ELR (cell line): ENCODE results near the gene MARS1.
"Not testable (repeated sequence)": the region's sequence is repeated elsewhere in the genome, so short reads cannot be mapped to it uniquely, and the experiment has no call there.

Experiments
- DNase-seq: peaks from one replicate; pipeline ENCODE4 v3.0.0-alpha.2; 2015; ENCODE audit warnings: low read depth

The MARS1 gene

GRCh38 chr12:57517718-57518117 lies 29.9 kb downstream of the MARS1 start:
- DNase-seq, result not testable (repeated sequence)

- no peak for DNase-seq
Measured at GRCh38 chr12:57518176-57518919, 30.5 kb downstream of the MARS1 start.

- DNase-seq, result peak; percentile 53
Measured at GRCh38 chr12:57518920-57519795, 31.3 kb downstream of the MARS1 start.

GRCh38 chr12:57519796-57520052 lies 31.9 kb downstream of the MARS1 start:
- no peak for DNase-seq

GRCh38 chr12:57520053-57520818 lies 32.4 kb downstream of the MARS1 start, which contains the start of gene DDIT3:
DDIT3 (minus strand) TSS chr12:57520514; CDS start chr12:57517406, 3,108 bp downstream.
- DNase-seq, result peak; percentile 99

GRCh38 chr12:57521525-57522010 lies 33.7 kb downstream of the MARS1 start:
- DNase-seq, result peak; percentile 53

GRCh38 chr12:57522011-57522886 lies 34.4 kb downstream of the MARS1 start, which contains the start of gene MBD6:
MBD6 (plus strand) TSS chr12:57522824; CDS start chr12:57524304, 1,480 bp downstream.
- peak; percentile 92 for DNase-seq

- DNase-seq, result peak; percentile 56
Measured at GRCh38 chr12:57522887-57523705, 35.2 kb downstream of the MARS1 start.

GRCh38 chr12:57523706-57524614 lies 36.1 kb downstream of the MARS1 start:
- no peak for DNase-seq

- no peak for DNase-seq
Measured at GRCh38 chr12:57524814-57525614, 37.1 kb downstream of the MARS1 start.

- DNase-seq, result no peak
Measured at GRCh38 chr12:57525615-57526383, 37.9 kb downstream of the MARS1 start.

GRCh38 chr12:57526477-57527126 lies 38.7 kb downstream of the MARS1 start:
- DNase-seq, result no peak

- no peak for DNase-seq
Measured at GRCh38 chr12:57527184-57527583, 39.3 kb downstream of the MARS1 start.

GRCh38 chr12:57528176-57528575 lies 40.3 kb downstream of the MARS1 start:
- no peak for DNase-seq

- no peak for DNase-seq
Measured at GRCh38 chr12:57528831-57529555, 41.1 kb downstream of the MARS1 start.

GRCh38 chr12:57529831-57530230 lies 42.0 kb downstream of the MARS1 start:
- no peak for DNase-seq
